Ovary (tissue), 3 donors: ENCODE results near the gene RTN1.

Source experiments
- EP300 ChIP-seq: sonication (generic); formaldehyde crosslinking; IDR thresholded peaks from one replicate; pipeline ENCODE4 v1.6.1; 2017; ENCODE audit warnings: antibody characterized with exemption
- POLR2A ChIP-seq: fragments of 450-650 bp; IDR thresholded peaks from one replicate; pipeline ENCODE4 v1.6.1; 2017; ENCODE audit warnings: antibody characterized with exemption, mild to moderate bottlenecking, moderate library complexity
- TF ChIP-seq, protein P1 (sequence below), 3 donors: fragments of 450-650 bp in 2 of 3; fragments of 200-600 bp in 1 of 3; IDR thresholded peaks; one replicate each; pipeline versions ENCODE4 v1.5.1 to v1.8.0; 2016 to 2022; ENCODE audit warnings: antibody characterized with exemption in 3 of 3, mild to moderate bottlenecking in 1 of 3
- donor health status: DM: no; HTN: no; CAD: no.

DNA sequence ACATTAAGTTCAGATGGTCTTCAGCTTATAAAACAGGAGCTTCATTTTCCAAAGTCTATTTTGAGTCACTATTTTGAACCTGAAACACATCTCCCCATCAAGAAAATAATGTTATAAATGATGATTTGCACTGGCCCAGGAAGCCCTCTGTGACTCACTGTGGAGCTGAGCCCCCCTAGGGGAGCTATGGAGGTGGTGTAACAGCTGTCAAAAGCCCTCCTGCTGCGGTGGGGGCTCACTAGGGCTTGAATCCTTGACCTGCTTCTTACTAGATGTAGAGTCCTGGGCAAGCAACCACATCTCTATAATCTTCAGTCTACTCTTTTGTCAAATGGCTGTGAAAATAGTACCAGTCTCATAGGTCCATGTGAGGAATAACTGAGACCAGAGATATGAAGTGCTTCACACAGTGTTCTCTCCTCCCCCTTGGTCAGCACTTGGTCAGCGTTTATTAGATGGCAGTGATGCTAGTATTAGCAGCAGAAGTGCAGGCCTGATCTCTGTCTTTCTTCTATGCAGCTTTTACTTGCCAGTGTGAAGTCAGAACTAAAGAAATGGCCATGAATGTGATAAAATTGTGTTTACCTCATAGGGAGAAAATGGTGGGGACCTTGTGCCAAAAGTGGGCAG, 83.4 kb downstream of the RTN1 start:
- TF ChIP-seq, protein P1, sequence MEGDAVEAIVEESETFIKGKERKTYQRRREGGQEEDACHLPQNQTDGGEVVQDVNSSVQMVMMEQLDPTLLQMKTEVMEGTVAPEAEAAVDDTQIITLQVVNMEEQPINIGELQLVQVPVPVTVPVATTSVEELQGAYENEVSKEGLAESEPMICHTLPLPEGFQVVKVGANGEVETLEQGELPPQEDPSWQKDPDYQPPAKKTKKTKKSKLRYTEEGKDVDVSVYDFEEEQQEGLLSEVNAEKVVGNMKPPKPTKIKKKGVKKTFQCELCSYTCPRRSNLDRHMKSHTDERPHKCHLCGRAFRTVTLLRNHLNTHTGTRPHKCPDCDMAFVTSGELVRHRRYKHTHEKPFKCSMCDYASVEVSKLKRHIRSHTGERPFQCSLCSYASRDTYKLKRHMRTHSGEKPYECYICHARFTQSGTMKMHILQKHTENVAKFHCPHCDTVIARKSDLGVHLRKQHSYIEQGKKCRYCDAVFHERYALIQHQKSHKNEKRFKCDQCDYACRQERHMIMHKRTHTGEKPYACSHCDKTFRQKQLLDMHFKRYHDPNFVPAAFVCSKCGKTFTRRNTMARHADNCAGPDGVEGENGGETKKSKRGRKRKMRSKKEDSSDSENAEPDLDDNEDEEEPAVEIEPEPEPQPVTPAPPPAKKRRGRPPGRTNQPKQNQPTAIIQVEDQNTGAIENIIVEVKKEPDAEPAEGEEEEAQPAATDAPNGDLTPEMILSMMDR (IDR thresholded peaks at IDR 0.05): no peak
- TF ChIP-seq POLR2A: no peak
- TF ChIP-seq EP300: no peak
